GM18873 (cell line): ENCODE data around the gene RASAL3.

ENCODE experiments used
- ATAC-seq: cut with Tn5 transposase; IDR thresholded peaks from one replicate; pipeline ENCODE4 v1.9.1; 2021; ENCODE audit warnings: mild to moderate bottlenecking, moderate library complexity, moderate number of reproducible peaks; ENCODE audit not compliant: unreplicated experiment, low FRiP score

Gene RASAL3

DNA sequence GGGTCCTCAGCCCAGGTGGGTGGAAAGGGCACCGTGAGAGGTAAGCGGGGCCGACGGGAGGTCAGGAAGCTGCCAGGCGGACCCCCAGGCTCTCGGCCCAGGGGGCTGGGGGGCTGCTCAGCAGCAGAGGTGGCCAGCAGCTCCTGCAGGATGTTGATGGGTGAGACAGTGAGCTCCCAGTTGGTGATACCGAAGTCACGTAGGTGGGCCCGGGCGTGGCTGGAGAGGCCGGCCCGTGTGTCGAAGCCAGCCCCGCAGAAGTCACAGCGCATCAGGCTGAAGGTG lies 27.6 kb downstream of the RASAL3 start:
- ATAC-seq = no peak

DNA sequence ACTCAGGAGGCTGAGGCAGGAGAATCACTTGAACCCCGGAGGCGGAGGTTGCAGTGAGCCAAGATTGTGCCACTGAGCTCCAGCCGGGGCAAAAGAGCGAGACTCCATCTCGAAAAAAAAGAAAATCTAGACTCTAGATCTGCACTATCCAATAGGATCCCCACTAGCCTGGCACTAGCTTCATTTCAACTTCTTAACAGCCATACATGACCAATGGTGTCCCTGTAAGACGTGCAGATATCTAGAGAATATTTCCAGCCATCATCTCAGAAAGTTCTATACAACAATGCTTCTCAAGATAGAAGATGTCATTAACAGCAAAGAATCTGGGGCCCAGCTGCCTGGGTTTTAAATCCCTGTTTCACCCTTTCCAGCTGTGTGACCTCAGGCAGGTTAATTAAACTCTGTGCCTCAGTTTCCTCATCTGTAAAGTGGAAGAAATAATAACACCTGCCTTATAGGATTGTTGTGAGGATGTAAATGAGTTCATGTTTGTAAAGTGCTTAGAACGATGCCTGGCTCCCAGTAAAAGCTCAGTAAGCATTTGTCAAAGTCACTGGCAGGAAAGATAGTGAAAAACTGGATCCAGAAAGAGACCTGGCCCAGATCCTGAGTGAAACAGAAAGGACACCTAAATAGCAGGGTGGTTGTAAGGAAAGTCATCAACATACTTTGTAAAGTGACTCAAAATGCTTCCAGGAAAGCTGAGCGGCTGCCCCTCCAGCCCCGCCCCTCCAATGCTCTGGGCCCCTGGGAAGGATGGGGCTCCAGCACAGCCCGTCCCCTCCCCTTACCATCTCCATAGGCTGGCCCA lies 28.1 kb downstream of the RASAL3 start:
- no peak for ATAC-seq

DNA sequence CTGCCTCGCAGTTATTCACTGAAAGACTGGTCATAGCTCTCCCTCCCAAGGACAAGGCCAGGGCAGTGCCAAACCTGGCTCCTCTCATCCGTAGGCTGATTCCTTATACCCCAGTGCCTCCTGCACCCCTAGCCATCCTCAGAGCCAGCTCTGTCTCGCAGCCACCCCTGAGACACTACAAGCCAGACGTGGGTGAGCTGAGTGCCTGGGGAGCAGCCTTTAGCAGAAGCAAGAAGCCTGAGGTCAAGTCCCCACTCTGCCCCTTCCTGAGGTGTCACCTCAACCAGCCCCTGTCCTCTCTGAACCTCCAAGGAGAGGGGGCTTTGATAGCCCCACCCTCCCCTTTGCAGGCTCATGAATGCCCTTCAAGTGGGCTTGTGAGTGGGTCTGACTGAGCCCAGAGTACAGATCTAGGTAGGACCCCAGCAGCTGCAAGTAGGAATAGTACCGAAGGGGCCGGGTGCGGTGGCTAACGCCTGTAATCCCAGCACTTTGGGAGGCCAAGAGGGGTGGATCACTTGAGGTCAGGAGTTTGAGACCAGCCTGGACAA lies 30.8 kb downstream of the RASAL3 start:
- no peak for ATAC-seq

DNA sequence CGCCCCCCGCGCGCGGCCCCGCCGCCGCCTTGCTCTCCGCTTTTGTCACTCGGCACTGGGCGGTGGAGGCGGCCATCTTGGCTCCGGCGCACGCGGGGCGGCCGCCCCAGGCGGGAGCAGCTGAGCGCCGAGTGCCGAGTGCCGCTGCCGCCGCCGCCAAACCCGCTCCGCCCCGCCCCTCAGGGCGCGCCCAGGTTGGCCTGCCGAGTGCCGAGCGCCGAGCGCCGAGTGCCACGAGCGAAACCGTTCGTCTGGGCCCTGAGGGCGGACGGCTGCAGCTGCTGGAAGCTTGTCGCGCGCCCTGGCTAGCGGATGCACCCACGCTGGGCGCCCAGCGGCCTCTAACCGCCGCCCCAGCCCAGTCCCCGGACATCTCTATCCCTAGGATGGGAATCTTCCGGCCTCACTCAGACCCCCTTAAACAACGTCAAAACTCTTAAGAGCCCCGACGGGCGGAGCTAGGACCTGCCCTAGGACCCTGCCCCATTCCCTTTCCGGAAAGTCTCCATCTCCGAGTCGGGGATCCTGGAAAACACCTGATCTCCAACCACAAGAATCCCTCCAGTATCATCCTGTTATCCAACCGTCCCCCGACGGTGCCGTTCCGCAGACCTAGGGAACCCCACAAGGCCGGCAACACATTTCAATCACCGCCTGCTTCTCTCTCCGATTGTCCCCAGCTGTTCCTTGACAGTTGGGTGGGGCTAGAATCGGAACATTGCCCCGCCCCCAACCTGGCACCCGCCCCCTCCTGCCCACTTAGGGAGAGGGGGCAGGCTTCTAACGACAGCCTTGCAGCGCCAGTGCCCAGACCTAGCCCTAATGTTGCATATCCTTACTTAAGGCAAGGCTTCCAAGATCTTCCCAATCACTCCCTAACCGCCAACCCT lies 31.5 kb downstream of the RASAL3 start:
- no peak for ATAC-seq

DNA sequence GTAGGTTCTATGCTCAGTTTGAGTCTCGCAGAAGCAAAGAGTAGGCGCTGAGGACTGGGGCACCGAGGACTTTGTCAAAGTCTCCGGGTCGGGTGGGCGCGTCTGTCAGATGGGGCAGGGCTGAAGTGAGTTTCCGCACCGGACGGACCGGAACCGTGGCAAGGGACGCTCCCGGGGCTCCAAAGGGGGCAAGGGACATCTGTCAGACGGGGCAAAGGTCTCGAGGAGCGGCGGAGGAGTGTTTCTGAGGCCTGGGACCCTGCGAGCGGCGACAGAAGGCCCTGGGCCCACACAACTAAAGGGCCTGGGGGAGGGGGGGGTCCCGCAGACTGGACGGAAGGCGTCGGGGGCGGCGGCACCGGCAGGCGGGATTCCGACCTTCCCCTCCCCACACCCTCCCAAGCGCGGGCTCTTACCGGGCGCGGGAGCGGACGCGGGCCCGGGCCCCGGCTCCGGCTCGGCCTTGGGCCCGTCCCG lies 32.3 kb downstream of the RASAL3 start:
- no peak for ATAC-seq

DNA sequence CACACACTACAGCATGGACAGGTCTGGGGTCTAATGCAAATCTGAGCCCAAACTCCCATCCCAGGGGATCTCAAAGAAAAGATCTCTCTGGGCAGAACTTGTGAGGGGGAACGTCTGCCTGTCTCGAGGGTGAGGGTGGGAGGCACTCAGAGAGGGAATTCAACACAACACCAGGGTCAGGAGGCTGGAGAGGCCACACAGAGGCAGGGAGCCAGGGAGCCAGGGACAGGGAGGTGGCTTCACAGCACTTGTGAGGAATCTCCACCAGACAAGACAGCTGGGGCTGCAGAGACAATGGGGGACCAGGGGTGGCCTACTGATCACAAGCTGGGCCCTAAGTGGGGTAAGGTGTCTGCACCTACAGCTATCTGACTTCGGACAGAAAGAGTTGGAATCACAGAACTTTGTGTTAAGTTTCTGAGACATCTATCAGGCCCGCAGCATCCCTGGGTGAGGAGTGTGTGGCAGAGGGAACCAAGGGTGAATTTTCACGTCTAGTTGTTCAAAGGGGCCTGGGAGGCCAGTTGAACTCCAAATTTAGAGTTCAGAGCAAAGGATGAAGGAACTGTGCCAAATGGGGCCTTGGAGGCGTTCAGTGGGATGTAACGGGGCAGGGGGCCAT lies 32.8 kb downstream of the RASAL3 start:
- ATAC-seq = no peak

DNA sequence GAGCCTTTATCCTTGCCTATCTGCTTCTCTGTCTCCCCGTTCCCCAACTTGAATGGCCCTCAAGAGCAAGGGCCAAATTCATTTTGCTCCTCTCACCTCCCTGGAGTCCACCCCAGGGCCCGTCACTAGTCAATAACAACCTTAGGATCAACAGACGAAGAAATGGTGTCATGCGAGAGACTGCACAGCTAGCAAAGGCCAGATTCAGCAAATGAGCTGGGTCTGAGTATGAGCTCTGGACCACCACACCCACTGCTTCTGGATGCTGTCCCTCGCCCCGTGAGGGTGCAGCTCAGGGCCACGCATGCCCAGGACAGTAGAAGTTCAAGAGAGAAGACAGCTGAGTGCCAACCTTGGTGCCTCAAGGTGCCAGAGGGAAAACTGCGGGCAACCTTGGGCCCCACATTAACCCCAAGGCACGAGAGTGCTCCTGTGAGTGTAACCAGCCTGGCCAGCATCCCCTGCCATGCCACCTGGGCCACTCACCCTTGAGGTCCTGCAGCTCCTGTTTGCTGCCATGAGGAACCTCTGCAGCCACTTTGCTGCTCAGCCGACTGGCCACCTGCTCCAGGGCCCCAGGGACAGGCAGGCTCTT lies 33.7 kb downstream of the RASAL3 start:
- no peak for ATAC-seq

DNA sequence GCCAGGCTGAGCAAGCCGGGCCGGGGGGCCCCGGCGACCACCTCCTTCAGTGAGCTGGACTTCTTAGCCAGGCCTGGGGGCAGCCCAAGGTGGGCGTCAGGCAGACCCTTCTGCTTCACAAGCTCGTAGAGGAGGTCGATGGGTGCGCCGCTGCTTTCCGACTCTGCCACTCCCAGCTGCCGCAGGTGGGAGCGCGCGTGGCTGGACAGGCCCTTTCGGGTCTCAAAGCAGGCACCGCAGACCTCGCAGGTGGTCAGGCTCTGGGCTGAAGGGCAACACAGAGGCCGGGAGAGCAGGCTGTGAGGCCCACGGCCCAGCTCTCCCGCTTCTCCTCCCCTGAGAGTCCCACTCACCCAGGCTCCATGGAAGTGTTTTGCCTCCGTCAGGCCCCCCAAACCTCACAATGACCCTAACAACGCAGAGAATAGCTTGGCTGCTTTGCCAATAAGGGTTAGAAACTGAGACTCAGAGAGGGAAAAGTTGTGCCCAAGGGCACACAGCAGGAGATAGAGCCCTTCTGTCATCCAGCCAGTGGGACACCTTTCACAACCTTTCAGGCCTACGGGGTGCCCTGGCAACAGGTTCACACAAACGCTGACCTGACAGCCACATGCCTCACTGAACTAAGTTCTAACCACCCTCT lies 34.4 kb downstream of the RASAL3 start:
- ATAC-seq = no peak

DNA sequence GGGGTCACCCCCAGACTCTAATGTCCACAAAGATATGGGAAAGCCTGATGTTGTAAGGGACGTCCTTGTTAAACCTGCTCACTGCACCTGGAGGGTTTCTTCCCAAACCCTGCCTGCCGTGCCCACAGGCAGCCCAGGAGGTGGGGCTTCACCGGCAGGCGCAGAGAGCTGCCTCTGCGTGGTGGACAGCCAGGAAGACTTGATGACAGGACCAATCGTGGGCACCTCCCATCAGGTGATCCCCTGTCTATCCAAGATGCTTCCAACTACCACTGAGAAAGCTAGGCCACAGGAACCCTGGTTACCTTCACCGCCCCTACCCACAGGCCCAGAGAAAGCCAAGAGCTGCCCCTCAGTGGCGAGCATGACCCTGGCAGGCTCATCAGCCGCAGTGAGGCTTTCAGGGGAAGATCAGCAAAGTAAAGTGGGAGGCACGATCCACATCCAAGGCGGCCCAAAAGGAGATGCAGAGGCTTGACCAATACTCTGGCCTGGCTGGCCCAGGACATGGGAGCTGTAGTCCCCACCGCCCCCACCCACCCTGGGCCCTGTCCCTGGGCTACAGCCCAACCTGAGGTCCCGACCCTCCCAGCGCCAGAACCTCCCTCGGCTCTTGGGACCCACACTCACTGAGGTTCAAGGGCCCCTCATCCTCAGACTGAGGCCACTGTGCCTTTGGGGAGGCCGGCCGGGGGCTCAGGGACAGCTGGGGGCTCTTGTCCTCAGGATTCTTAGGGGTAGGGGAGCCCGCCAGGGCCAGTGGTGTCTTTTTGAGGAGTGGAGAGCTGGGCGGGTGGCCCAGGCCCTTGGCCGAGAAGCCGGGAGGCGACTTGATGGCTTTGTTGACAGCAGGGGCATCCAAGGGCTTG lies 35.2 kb downstream of the RASAL3 start:
- ATAC-seq = no peak

DNA sequence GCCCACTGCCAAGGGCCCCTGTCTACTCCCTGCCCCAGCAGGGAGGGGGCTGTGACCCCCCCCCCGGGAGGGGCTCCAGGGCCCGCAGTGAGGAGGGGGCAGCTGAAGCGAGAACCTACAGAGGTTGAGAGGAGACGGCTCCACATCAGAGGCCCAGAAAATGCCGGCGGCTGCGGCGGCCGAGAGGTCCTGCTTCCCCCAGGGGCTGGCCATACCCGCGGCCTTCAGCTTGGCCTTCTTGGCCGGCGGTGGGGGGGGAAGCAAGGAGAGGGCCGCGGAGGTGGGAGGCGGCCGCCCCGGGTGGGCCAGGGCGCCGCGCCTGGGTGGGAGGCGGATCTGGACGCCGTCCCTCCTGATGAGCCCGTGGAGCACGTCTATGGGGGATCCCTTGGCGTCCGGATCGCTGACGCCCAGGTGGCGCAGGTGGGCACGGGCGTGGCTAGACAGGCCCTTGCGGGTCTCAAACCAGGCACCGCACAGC lies 36.3 kb downstream of the RASAL3 start:
- no peak for ATAC-seq

DNA sequence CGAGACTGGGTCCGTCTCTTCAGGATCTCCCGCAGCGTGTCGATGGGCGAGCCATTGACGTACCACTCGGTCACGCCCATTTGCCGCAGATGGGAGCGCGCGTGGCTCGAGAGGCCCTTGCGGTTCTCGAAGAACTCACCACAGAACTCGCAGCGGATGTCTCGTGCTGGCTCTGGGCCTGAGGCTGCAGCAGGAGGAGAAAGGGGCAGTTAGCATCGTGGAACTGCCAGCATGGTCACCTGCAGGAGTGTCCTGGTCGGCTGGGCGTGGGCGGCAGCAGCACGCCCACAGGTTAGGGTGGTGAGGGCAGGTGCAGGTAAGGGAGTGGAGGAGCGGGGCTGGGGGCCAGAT lies 37.0 kb downstream of the RASAL3 start:
- no peak for ATAC-seq

DNA sequence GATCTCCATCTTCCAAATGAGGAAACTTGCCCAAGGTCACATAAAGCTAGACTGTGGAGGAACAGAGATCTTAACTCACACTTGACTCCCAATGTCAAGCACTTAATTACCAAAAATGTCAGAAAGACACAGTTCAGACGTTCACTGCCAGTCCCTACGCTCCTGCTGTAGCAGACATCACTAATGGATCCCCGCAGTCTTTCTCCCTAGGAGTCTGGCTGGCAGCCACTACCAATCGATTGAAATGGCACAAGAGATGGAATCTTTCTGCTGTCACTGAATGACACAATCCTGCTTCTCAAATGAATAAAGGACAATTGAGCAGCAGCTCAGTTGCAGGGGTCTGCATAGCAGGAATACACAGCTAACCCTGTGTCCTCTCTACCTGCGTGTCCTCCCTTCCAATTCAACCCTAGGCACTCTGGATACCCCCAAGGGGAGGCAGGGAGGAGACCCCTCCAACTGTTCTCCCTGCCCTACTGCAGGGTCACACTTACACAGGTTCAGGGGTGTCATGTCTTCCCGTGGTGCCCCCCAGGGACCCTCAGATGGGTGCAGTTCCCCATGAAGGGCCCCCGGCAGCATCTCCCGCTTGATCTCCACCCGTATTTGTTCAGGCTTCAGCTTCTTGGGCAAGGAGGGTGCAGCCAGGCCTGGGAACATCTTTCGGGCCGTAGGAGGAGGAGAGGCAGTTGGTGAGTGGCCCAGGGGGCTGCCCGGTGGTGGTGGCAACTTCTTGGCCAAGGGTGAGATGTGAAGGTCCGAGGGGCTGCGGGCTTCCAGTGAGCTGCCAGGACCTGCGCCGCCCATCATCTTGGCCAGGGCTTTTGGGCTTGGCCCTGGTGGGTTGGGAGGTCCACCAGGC lies 37.6 kb downstream of the RASAL3 start:
- ATAC-seq = no peak

DNA sequence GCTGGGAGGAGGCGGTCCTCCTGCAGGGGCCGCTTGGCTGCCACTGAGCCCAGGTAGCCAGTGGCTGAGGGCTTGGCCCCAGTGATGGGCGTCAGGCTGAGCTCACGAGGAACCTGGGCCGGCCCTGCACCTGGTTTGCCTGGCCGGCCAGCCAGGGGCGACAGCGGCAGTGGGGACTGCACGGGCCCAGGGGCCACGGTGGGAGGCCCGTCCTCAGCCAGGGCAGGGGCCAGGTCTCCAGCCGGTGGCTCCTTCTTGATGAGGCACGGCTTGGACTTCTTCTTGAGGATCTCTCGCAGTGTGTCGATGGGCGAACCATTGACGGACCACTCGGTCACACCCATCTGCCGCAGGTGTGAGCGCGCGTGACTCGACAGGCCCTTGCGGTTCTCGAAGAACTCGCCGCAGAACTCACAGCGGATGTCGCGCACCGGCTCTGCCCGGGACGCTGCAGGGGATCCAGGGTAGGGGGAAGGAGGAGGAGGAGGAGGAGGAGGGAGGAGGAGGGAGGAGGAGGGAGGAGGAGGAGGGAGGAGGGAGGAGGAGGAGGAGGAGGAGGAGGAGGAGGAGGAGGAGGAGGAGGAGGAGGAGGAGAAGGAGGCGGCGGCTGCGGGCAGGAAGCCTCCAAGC lies 38.9 kb downstream of the RASAL3 start:
- no peak for ATAC-seq

DNA sequence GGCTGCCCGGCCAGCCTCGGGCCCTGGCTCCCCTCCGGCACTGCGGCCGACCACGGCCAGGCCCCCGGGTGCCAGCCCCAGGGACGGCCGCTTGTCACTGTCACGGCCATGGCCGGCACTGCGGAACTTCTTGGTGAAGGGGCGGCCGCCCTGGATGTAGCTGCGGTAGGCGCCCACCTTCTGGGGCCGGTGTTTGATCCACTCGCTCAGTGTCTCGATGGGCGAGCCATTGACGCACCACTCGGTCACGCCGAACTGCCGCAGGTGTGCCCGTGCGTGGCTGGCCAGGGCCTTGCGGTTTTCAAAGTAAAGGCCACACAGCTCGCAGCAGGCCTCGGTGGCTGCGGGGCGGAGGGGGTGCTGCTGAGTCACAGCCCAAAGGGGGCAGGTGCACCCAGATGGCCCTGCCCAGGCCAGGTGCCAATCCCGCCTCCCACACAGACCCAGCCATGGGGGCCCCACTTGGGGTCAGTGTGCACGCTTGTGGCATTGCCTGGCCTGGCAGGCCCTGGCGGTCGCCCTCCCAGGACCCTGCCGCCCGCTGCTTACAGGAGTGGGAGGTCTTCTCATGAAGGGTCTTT lies 39.6 kb downstream of the RASAL3 start:
- no peak for ATAC-seq

DNA sequence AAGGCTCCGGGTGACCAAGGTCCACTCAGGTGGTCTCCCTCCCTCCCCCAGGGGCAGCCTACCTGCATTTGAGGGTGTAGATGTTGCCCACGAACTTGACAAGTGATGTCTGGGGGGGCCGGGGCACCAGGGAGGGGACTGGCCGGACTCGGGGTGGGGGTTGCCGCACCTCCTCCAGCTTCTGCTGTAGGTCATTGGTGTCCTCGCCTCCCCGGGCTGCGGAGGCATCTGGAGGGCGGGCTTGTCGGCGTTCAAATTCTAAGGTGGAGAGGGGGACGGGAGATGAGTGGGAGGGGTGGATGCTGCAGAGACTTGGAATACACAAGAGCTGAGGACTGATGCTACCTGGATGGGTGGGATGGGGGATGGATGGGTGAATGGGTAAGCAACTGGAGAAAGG lies 40.2 kb downstream of the RASAL3 start:
- no peak for ATAC-seq

DNA sequence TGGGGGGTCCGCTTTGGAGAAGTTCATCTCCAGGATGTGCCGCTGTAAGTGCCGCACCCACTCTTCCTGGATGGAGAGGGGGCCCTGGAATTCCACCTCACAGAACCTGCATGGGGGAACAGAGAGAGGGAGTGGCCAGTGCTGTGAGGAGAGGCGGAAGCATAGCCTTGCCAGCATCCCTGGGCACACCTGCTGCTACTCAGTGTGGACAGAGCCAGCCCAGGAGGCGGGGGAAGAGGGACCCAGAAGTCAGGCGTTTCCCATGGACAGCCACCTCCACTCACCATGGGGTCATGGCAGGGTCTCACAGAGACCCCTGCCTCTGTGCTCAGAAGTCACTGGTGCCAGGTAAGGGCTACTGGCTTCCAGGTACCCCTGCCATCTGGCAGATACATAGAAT lies 41.2 kb downstream of the RASAL3 start:
- no peak for ATAC-seq

DNA sequence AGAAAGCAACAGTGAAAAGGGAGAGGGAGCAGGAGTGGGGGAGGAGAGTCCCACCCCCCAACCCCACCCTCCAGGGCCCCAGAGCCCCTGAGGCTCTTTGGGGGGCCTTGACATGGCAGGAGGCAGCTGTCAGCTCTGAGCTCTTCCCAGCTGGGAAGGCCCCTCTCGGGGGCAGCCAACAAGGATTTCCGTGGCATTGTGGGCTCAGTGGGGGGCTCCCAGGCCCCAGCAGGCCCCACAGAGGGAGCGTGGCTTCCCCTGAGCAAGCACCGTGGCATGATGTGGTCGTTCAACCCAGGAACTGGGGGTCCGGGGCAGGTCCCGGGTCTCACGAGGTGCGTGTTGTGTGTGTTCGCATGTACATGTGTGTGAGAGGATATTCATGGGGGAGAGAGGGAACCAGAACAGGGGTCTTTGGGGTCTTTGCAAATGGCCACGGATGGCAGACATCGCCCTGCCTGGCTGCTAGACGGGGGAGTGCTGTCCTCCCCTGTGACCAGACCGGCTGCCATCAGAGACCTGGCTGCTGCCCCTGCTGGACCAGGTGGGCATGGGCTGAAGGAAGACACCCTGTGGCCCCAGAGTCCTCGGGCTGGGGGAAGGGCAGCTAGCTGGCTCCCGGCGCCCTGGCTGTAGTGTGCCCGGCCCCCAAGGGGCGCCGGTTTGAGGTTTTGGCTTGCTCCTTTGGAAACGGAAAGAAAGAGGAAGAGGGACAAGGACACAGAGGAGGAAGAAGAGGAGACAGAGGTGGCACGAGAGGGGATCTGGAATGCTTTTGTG lies 41.9 kb downstream of the RASAL3 start:
- no peak for ATAC-seq
